HG02623 (cell line): ENCODE measurements around the gene NCLN.
"Not testable (repeated sequence)": the region's sequence is repeated elsewhere in the genome, so short reads cannot be mapped to it uniquely, and the experiment has no call there.

Source experiments
- ATAC-seq: cut with Tn5 transposase; IDR thresholded peaks from one replicate; pipeline ENCODE4 v1.9.1; 2021; ENCODE audit warnings: moderate library complexity; ENCODE audit not compliant: unreplicated experiment

Gene NCLN

GRCh38 chr19:3196933-3197205 is 11.1 kb downstream of the NCLN start:
- ATAC-seq, result no peak

GRCh38 chr19:3198901-3199700 is 13.4 kb downstream of the NCLN start:
- no peak for ATAC-seq

- no peak for ATAC-seq
Observed at GRCh38 chr19:3201072-3201700, 15.5 kb downstream of the NCLN start.

GRCh38 chr19:3201911-3202310 is 16.2 kb downstream of the NCLN start:
- ATAC-seq, result no peak

- ATAC-seq, result no peak
Observed at GRCh38 chr19:3202346-3202745, 16.6 kb downstream of the NCLN start.

GRCh38 chr19:3202895-3203294 is 17.2 kb downstream of the NCLN start:
- ATAC-seq, result not testable (repeated sequence)

- ATAC-seq, result no peak
Observed at GRCh38 chr19:3203805-3204645, 18.3 kb downstream of the NCLN start.

GRCh38 chr19:3204646-3205275 is 19.0 kb downstream of the NCLN start:
- ATAC-seq, result no peak

GRCh38 chr19:3206216-3206953 is 20.7 kb downstream of the NCLN start:
- no peak for ATAC-seq

- ATAC-seq, result no peak
Observed at GRCh38 chr19:3207461-3208242, 21.9 kb downstream of the NCLN start.

GRCh38 chr19:3208317-3209207 is 22.8 kb downstream of the NCLN start:
- no peak for ATAC-seq

GRCh38 chr19:3210347-3211017 is 24.8 kb downstream of the NCLN start:
- ATAC-seq, result no peak

- ATAC-seq, result no peak
Observed at GRCh38 chr19:3211191-3211590, 25.5 kb downstream of the NCLN start.

GRCh38 chr19:3213159-3213558 is 27.4 kb downstream of the NCLN start:
- ATAC-seq, result no peak

GRCh38 chr19:3216874-3217273 is 31.1 kb downstream of the NCLN start:
- ATAC-seq, result no peak

- ATAC-seq, result no peak
Observed at GRCh38 chr19:3220576-3220975, 34.8 kb downstream of the NCLN start.

GRCh38 chr19:3221576-3221975 is 35.8 kb downstream of the NCLN start:
- not testable (repeated sequence) for ATAC-seq

- ATAC-seq, result no peak
Observed at GRCh38 chr19:3222709-3223108, 37.0 kb downstream of the NCLN start.
